Lower lobe of right lung (tissue), 2 donors: ENCODE results near the gene SND1. TPM values are rescaled to one million over a fixed set of nuclear protein-coding genes. Genes with fewer than 3 reads are reported as not detected.
A peak's percentile ranks its signal among the peaks of the same experiment; 100 is the strongest.

Experiments used
- ATAC-seq, 2 donors: fragments of 200-7000 bp; cut with Tn5 transposase; one replicate each; pipeline ENCODE4 v1.9.1; 2020 to 2022; ENCODE audit warnings: mild to moderate bottlenecking in 2 of 2, moderate library complexity in 2 of 2
- DNase-seq: peaks from one replicate; pipeline ENCODE4 v3.0.0-alpha.2; 2020
- H3K27ac ChIP-seq: fragments of 200-600 bp; one replicate; pipeline ENCODE4 v1.8.0; 2022
- H3K27me3 ChIP-seq: fragments of 200-600 bp; one replicate; pipeline ENCODE4 v1.8.0; 2022; ENCODE audit warnings: low read depth
- H3K36me3 ChIP-seq: fragments of 200-600 bp; one replicate; pipeline ENCODE4 v1.8.0; 2022; ENCODE audit warnings: mild to moderate bottlenecking
- H3K4me1 ChIP-seq: fragments of 200-600 bp; one replicate; pipeline ENCODE4 v1.8.0; 2022
- H3K4me3 ChIP-seq: fragments of 200-600 bp; one replicate; pipeline ENCODE4 v1.8.0; 2022; ENCODE audit warnings: mild to moderate bottlenecking
- H3K9me3 ChIP-seq: fragments of 200-600 bp; one replicate; pipeline ENCODE4 v1.8.0; 2022
- intact Hi-C: fragments of 100-400 bp; cut with DNase I; formaldehyde crosslinking; loops from one replicate; pipeline ENCODE4 v1.11.0; 2022
- total RNA-seq: library from RNA; stranded (reverse); fragmentation: NEBNext Ultra II Directional; extraction: Animal tissue kit (Norgen Biotek cat#: 25700); gene quantifications from one replicate; pipeline ENCODE4 v1.2.1, GENCODE V29; 2021
- TF ChIP-seq, protein P1 (sequence below): fragments of 200-600 bp; IDR thresholded peaks from one replicate; pipeline ENCODE4 v1.8.0; 2022; ENCODE audit warnings: antibody characterized with exemption, mild to moderate bottlenecking
- donor health status: DM: no; HTN: yes; CAD: no; lungs with severe emphysema.

Gene SND1
- total RNA-seq, 1 donor from 2014 or later: 142 TPM

DNA sequence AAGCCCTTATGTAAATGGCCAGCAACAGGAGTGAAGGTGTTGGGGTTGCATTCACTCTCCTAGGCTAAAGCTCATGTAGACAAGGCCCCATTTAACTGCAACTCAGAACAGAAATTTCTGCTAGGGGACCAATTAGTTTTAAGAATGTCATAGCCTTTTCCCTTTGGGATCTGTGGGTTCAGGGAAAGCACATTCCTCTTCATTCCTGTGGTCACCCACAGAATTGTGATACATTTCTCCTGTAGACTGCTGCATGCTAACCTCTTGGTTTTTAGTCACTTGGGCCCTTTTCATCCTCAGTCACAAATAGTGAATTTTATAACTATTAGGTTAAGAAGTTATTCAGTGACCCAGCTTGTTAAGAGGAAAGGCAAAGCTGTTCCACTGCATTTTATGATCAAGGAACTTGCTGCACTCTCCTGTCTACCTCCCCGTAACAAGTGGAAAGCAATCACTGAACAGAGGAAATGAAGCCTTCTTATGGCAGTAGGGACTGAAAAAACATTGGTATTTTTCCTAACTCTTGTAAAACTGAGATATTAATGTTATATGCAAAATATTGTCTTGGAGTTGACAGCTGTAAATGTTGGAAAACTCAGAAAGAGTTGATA is 124.9 kb downstream of the SND1 start:
- no peak for ATAC-seq

DNA sequence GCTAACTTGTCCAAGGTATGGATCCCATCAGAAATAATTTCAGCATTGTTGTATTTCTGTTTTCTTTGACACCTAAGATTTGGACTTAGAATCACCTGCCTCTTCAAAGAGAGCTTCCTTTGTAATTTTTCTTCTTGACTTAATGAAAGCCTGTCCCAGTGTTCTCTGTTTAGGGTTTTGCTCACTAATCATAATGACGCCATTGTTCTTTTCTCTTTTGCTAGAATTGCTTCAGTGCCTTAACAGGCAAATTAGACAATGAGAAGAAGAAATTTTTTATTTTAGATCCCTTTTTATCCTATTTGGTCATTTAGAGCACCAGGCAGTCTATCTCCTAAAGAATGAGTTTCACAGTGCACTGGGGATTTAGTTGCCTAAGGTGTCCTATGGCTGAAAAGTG is 128.5 kb downstream of the SND1 start:
- ATAC-seq: no peak
- H3K36me3 ChIP-seq: no peaks in the 10 kb centered on the region
- intact Hi-C loops: no loop called here
- no peak for DNase-seq
- H3K9me3 ChIP-seq: no peaks in the 10 kb centered on the region
- peaks cover 33% of the 10 kb centered on the region for H3K4me1 ChIP-seq
- H3K27me3 ChIP-seq: no peaks in the 10 kb centered on the region
- H3K4me3 ChIP-seq: no peak overlapping the region
- H3K27ac ChIP-seq: no peak overlapping the region
- TF ChIP-seq, protein P1, sequence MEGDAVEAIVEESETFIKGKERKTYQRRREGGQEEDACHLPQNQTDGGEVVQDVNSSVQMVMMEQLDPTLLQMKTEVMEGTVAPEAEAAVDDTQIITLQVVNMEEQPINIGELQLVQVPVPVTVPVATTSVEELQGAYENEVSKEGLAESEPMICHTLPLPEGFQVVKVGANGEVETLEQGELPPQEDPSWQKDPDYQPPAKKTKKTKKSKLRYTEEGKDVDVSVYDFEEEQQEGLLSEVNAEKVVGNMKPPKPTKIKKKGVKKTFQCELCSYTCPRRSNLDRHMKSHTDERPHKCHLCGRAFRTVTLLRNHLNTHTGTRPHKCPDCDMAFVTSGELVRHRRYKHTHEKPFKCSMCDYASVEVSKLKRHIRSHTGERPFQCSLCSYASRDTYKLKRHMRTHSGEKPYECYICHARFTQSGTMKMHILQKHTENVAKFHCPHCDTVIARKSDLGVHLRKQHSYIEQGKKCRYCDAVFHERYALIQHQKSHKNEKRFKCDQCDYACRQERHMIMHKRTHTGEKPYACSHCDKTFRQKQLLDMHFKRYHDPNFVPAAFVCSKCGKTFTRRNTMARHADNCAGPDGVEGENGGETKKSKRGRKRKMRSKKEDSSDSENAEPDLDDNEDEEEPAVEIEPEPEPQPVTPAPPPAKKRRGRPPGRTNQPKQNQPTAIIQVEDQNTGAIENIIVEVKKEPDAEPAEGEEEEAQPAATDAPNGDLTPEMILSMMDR: no peak

More for the DNA sequence above, 124.9 kb downstream of the SND1 start:
- Histone ChIP-seq H3K9me3 (no peaks in the 10 kb centered on the region), H3K36me3 (no peaks in the 10 kb centered on the region), H3K4me1 (peaks cover 16% of the 10 kb centered on the region), H3K4me3 (no peak overlapping the region), H3K27me3 (no peaks in the 10 kb centered on the region), H3K27ac (no peak overlapping the region)
- intact Hi-C loops: no loop called here
- TF ChIP-seq, protein P1: no peak
- no peak for DNase-seq

DNA sequence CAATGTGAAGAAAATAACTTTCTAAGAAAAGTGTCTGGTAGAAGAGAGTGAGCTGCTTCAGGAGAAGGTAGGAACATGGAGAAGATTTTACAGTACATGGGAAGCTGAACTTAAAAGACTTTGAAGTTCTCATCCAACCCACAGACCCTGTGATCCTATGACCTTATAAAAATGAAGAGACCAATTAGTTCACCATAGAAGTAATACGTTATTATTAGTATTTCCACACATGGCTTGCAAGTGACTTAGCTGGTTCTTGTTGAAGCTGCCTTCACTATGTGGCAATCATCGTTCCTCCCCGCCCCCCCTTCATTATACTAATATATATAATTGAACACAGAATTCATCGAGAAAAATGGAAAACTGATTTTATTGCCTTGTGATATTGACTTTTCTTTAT is 129.1 kb downstream of the SND1 start:
- no peaks in the 10 kb centered on the region for H3K9me3 ChIP-seq
- intact Hi-C loops: no loop called here
- peaks cover 33% of the 10 kb centered on the region for H3K4me1 ChIP-seq
- no peak for DNase-seq
- no peak overlapping the region for H3K4me3 ChIP-seq
- ATAC-seq: no peak
- no peaks in the 10 kb centered on the region for H3K27me3 ChIP-seq
- no peak overlapping the region for H3K27ac ChIP-seq
- TF ChIP-seq, protein P1: no peak
- no peaks in the 10 kb centered on the region for H3K36me3 ChIP-seq

DNA sequence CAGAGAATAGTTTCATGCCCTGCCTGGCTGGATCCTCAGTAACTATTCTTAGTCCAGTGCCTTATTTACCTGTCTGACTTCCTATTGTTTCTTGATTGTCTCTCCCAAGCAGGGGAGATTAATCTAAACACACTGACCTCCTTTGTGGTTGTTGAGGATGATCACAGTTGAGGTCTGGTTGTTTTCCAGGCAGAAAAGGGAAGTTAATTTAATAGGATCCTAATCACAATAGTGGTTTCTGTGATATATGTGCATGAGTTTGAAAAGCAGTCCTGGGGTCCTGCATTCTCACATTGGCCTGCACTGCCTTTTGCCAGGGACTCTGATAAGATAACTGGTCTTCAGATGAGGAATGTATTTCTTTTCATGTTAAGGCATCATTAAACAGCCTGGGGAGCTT is 130.1 kb downstream of the SND1 start:
- ATAC-seq (no peak), DNase-seq (no peak)
- intact Hi-C loops: no loop called here
- H3K9me3 ChIP-seq: no peaks in the 10 kb centered on the region
- TF ChIP-seq, protein P1: no peak
- no peak overlapping the region for H3K4me3 ChIP-seq
- H3K36me3 ChIP-seq: no peaks in the 10 kb centered on the region
- H3K4me1 ChIP-seq: peaks cover 33% of the 10 kb centered on the region
- H3K27ac ChIP-seq: no peak overlapping the region
- H3K27me3 ChIP-seq: no peaks in the 10 kb centered on the region

DNA sequence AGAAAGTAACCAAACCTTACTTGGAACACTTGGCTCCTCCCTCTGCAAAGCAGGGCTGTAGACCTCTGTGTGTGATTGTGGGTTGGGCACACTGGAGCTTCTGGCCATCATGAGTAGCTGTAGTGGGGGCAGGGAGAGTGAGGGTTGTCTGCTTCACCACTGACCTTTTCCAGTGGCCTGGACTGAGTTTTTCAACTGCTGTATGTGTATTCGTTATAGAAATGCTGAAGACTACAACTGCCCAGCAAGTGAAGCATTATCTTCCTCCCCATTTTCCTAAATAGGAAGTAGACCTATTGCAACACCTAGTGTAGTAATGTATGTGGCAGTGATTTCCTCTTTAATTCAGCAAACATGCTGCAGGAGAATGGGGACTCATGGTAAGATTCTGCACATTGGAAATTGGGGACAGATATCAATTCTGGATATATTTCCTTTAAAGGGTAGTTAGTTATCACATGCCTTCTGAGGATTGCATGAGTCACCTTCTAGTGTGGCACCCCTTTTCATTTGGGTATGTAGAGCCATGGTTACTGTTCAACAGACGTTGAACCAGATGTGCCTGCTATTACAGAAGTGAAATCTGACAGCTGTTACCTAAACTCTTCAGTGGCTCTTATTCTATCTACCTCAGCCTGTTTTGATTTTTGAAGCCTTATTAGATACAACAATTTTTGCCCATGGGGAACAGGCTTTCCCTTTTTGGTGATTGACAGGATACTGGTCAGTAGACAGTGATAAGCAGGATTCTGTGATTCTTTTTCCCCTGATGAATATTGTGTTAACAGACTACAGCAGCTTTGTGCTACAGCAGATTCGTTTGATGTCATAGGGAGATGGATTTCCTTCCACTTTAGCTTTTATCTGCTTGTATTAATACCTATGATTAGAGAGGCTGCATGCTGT is 130.9 kb downstream of the SND1 start:
- DNase-seq (no peak), ATAC-seq (peak; percentile 68 to 75)
- no peak overlapping the region for H3K4me3 ChIP-seq
- H3K36me3 ChIP-seq: no peaks in the 10 kb centered on the region
- no peak overlapping the region for H3K27ac ChIP-seq
- no peaks in the 10 kb centered on the region for H3K27me3 ChIP-seq
- TF ChIP-seq, protein P1: no peak
- peaks cover 38% of the 10 kb centered on the region for H3K4me1 ChIP-seq
- intact Hi-C loops: no loop called here
- no peaks in the 10 kb centered on the region for H3K9me3 ChIP-seq
